Measurements from ENCODE around the gene LRCH2. TPM values are rescaled to one million over a fixed set of nuclear protein-coding genes. Genes with fewer than 3 reads are reported as not detected.

The LRCH2 gene
- total RNA-seq, 1 donor from 2014 or later = not detected

DNA sequence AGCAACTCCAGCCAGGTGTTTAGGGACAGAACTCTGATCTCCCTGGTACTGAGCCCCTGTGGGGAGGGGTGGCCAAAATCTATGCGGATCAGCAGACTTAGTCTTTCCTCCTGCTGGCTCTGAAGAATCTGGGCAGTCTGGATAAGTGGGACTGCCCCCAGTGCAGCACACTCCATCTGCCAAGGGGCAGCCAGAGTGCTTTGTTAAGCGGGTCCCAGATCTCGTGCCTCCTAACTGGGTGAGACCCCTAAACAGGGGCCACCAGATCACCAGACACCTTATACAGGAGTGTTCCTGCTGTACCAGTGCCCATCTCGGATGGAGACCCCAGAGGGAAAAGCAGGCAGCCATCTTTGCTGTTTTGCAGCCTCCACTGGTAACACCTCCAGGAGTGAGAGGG lies 135.0 kb downstream of the LRCH2 start:
- Mint-ChIP-seq H3K36me3 (ENCODE audit: low read depth) (no peaks in the 10 kb centered on the region), H3K27me3 (ENCODE audit: insufficient read depth) (no peaks in the 10 kb centered on the region), H3K4me1 (ENCODE audit: low read depth) (no peaks in the 10 kb centered on the region), H3K9me3 (no peaks in the 10 kb centered on the region), H3K4me3 (no peak overlapping the region), H3K27ac (no peak overlapping the region)
- DNase-seq (ENCODE audit: low spot score) = no peak
- intact Hi-C loops (cut with micrococcal nuclease) = no loop called here

DNA sequence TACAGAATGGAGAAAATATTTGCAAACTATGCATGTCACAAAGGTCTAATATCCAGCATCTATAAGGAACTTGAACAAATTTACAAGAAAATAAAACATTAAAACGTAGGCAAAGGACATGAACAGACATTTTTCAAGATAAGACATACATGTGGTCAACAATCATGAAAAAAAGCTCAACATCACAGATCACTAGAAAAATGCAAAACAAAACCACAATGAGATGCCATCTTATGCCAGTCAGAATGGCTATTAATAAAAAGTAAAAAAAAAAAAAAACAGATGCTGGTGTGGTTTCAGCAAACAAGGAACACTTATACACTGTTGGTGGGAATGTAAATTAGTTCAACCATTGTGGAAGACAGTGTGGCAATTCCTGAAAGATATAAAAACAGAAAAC lies 140.7 kb downstream of the LRCH2 start:
- no peak for DNase-seq (ENCODE audit: low spot score)
- Mint-ChIP-seq H3K36me3 (ENCODE audit: low read depth) (no peaks in the 10 kb centered on the region), H3K4me1 (ENCODE audit: low read depth) (no peaks in the 10 kb centered on the region), H3K9me3 (no peaks in the 10 kb centered on the region), H3K27ac (no peak overlapping the region), H3K27me3 (ENCODE audit: insufficient read depth) (no peaks in the 10 kb centered on the region), H3K4me3 (no peak overlapping the region)
- intact Hi-C loops (cut with micrococcal nuclease) = no loop called here

DNA sequence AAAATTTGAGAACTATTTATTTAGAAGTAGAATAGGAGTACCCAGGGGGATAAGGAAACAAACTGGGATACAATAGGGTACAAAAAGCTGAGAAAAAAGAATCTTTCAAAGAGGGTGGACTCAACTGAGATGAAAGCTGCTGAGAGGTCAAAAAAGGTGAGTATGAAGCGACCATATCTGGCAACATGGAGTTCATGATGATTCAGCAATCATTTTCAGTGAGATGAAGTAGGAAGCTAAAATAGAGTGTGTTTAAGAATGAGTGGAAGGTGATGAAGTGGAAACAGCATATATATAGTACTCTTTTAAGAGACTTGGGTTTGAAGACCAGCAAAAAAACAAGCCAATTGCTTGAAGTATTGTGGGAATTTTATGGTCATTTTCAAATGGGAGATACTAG lies 144.5 kb downstream of the LRCH2 start:
- Mint-ChIP-seq H3K36me3 (ENCODE audit: low read depth) (no peaks in the 10 kb centered on the region), H3K4me3 (no peak overlapping the region), H3K27me3 (ENCODE audit: insufficient read depth) (no peaks in the 10 kb centered on the region), H3K9me3 (no peaks in the 10 kb centered on the region), H3K27ac (no peak overlapping the region), H3K4me1 (ENCODE audit: low read depth) (no peaks in the 10 kb centered on the region)
- no peak for DNase-seq (ENCODE audit: low spot score)
- intact Hi-C loops (cut with micrococcal nuclease) = no loop called here

GRCh38 chrX:115068896-115069295 lies 165.0 kb downstream of the LRCH2 start:
- no peak overlapping the region for H3K27ac Mint-ChIP-seq
- intact Hi-C loops (cut with micrococcal nuclease) = no loop called here
- no peaks in the 10 kb centered on the region for H3K4me1 Mint-ChIP-seq (ENCODE audit: low read depth)
- H3K9me3 Mint-ChIP-seq = peaks cover 5% of the 10 kb centered on the region
- H3K36me3 Mint-ChIP-seq (ENCODE audit: low read depth) = no peaks in the 10 kb centered on the region
- no peak overlapping the region for H3K4me3 Mint-ChIP-seq
- no peaks in the 10 kb centered on the region for H3K27me3 Mint-ChIP-seq (ENCODE audit: insufficient read depth)
- DNase-seq (ENCODE audit: low spot score) = no peak

- no peaks in the 10 kb centered on the region for H3K36me3 Mint-ChIP-seq (ENCODE audit: low read depth)
- no peak overlapping the region for H3K4me3 Mint-ChIP-seq
- peaks cover 5% of the 10 kb centered on the region for H3K9me3 Mint-ChIP-seq
- DNase-seq (ENCODE audit: low spot score) = no peak
- H3K4me1 Mint-ChIP-seq (ENCODE audit: low read depth) = no peaks in the 10 kb centered on the region
- H3K27me3 Mint-ChIP-seq (ENCODE audit: insufficient read depth) = no peaks in the 10 kb centered on the region
- intact Hi-C loops (cut with micrococcal nuclease) = no loop called here
- no peak overlapping the region for H3K27ac Mint-ChIP-seq
Measured at GRCh38 chrX:115067812-115068211, 166.1 kb downstream of the LRCH2 start.

- no peak overlapping the region for H3K4me3 Mint-ChIP-seq
- DNase-seq (ENCODE audit: low spot score) = no peak
- peaks cover 7% of the 10 kb centered on the region for H3K9me3 Mint-ChIP-seq
- H3K27ac Mint-ChIP-seq = no peak overlapping the region
- intact Hi-C loops (cut with micrococcal nuclease) = no loop called here
- H3K36me3 Mint-ChIP-seq (ENCODE audit: low read depth) = no peaks in the 10 kb centered on the region
- no peaks in the 10 kb centered on the region for H3K4me1 Mint-ChIP-seq (ENCODE audit: low read depth)
- H3K27me3 Mint-ChIP-seq (ENCODE audit: insufficient read depth) = no peaks in the 10 kb centered on the region
Measured at GRCh38 chrX:115065304-115065703, 168.6 kb downstream of the LRCH2 start.

Other genes with a start within 250 kb of the LRCH2 start
- not detected in 2 replicates for gene IL13RA2, start 216.5 kb downstream of the LRCH2 start, total RNA-seq
- gene RBMXL3, start 44.7 kb downstream of the LRCH2 start, total RNA-seq = not detected in 2 replicates
- not detected in 2 replicates for gene LUZP4, start 55.6 kb upstream of the LRCH2 start, total RNA-seq